GM12878 (cell line): Measurements from ENCODE around the gene CATSPERD. TPM values are rescaled to one million over a fixed set of nuclear protein-coding genes. Genes with fewer than 3 reads are reported as not detected.

Source experiments
- ATAC-seq: fragments of 200-7000 bp; cut with Tn5 transposase; 3 replicates; pipeline ENCODE4 v1.9.1; 2020; ENCODE audit warnings: mild to moderate bottlenecking, moderate library complexity
- BruUV-seq: library from RNA; stranded (reverse); fragments of 400-500 nt; replicated peaks from 2 replicates; lab custom pipeline; 2021; lab: Mats Ljungman, UMichigan
- CTCF ChIA-PET: fragments of 300-600 bp; sonication (Branson Sonifier 250); formaldehyde crosslinking; extraction: SDS; loops from one replicate; lab custom pipeline; 2021; ENCODE audit warnings: inconsistent platforms; lab: Yijun Ruan, JAX
- POLR2A ChIA-PET: fragments of 350-600 bp; formaldehyde crosslinking; extraction: SDS; loops from one replicate; lab custom pipeline; 2021; ENCODE audit warnings: inconsistent platforms; lab: Charles Lee
- RAD21 ChIA-PET: fragments of 300-600 bp; sonication (Branson Sonifier 250); formaldehyde crosslinking; loops from one replicate; lab custom pipeline; 2023; ENCODE audit warnings: antibody characterized with exemption; ENCODE audit not compliant: unreplicated experiment; lab: Charles Lee
- SMC1A ChIA-PET: fragments of 300-600 bp; sonication (Branson Sonifier 250); formaldehyde crosslinking; loops from one replicate; lab custom pipeline; 2023; ENCODE audit not compliant: unreplicated experiment, uncharacterized antibody; lab: Charles Lee
- DNase-seq: peaks from one replicate; pipeline ENCODE4 v3.0.0-alpha.2; 2011; ENCODE audit warnings: low read depth, low spot score
- FAIRE-seq: peaks from 3 replicates; lab custom pipeline; 2011; peaks lifted over from hg19 to GRCh38; lab: Jason Lieb, UNC
- H2AFZ ChIP-seq: 2 replicates; pipeline ENCODE4 v1.6.0; 2011; ENCODE audit warnings: low read depth, low read length, control low read depth; ENCODE audit not compliant: control insufficient read depth
- H3K27ac ChIP-seq: 2 replicates; pipeline ENCODE4 v1.5.1; 2011; ENCODE audit warnings: control low read depth; ENCODE audit not compliant: control insufficient read depth, insufficient read depth
- H3K27me3 ChIP-seq, 2 experiments: replicated peaks in 1 of 2; 2 replicates each; pipeline versions ENCODE4 v1.6.0 to v1.6.1; 2011; ENCODE audit warnings: low read length in 1 of 2; ENCODE audit not compliant: control insufficient read depth in 2 of 2, insufficient read depth in 2 of 2
- H3K36me3 ChIP-seq, 2 experiments: 2 replicates each; pipeline ENCODE4 v1.5.1; 2011; ENCODE audit warnings: low read length in 1 of 2; ENCODE audit not compliant: control insufficient read depth in 2 of 2, insufficient read depth in 2 of 2
- H3K4me1 ChIP-seq: 2 replicates; pipeline ENCODE4 v1.6.1; 2011; ENCODE audit warnings: mild to moderate bottlenecking, low read length, moderate library complexity, mixed read lengths; ENCODE audit not compliant: control insufficient read depth, insufficient read depth
- H3K4me2 ChIP-seq: 2 replicates; pipeline ENCODE4 v1.6.0; 2011; ENCODE audit warnings: control low read depth; ENCODE audit not compliant: control insufficient read depth, insufficient read depth
- H3K4me3 ChIP-seq: fragments of 200-600 bp; sonication (generic); 2 replicates; pipeline ENCODE4 v1.5.1; 2016
- H3K79me2 ChIP-seq: 2 replicates; pipeline ENCODE4 v1.6.0; 2011; ENCODE audit warnings: low read length; ENCODE audit not compliant: control insufficient read depth, insufficient read depth
- H3K9ac ChIP-seq: 2 replicates; pipeline ENCODE4 v1.8.0; 2011; ENCODE audit warnings: low read length, control low read depth, mixed read lengths; ENCODE audit not compliant: control insufficient read depth, insufficient read depth
- H3K9me3 ChIP-seq: replicated peaks from 3 replicates; pipeline ENCODE4 v1.5.1; 2011; ENCODE audit warnings: mild to moderate bottlenecking, low read length; ENCODE audit not compliant: control insufficient read depth, insufficient read depth
- H4K20me1 ChIP-seq: 2 replicates; pipeline ENCODE4 v1.6.0; 2011; ENCODE audit not compliant: control insufficient read depth, insufficient read depth
- CBX3 ChIP-seq: fragments of 200-600 bp; sonication (generic); IDR thresholded peaks from 2 replicates; pipeline ENCODE4 v1.6.1; 2016; ENCODE audit warnings: low read depth, borderline replicate concordance
- DPF2 ChIP-seq: fragments of 450-650 bp; IDR thresholded peaks from 2 replicates; pipeline ENCODE4 v1.6.1; 2017; ENCODE audit warnings: mild to moderate bottlenecking
- IKZF2 ChIP-seq, 2 experiments: fragments of 450-650 bp; IDR thresholded peaks; 2 replicates each; pipeline ENCODE4 v1.6.1; 2017; ENCODE audit warnings: mild to moderate bottlenecking in 2 of 2, moderate library complexity in 2 of 2
- MYC ChIP-seq: IDR thresholded peaks from 2 replicates; pipeline ENCODE4 v1.6.1; 2011; ENCODE audit warnings: mild to moderate bottlenecking, low read length, moderate library complexity, inconsistent platforms; ENCODE audit not compliant: insufficient read depth, insufficient replicate concordance, insufficient read length, severe bottlenecking
- POLR2AphosphoS2 ChIP-seq: IDR thresholded peaks from 2 replicates; pipeline ENCODE4 v1.6.1; 2011; ENCODE audit warnings: low read depth, mild to moderate bottlenecking, low read length, improper control_type of control experiment, moderate library complexity
- STAT1 ChIP-seq: fragments of 450-650 bp; conservative IDR thresholded peaks from 2 replicates; pipeline ENCODE4 v1.6.1; 2014; ENCODE audit warnings: antibody characterized with exemption, mild to moderate bottlenecking
- TCF3 ChIP-seq: IDR thresholded peaks from 2 replicates; pipeline ENCODE4 v1.6.1; 2012; ENCODE audit warnings: low read depth, mild to moderate bottlenecking, low read length, borderline replicate concordance; ENCODE audit not compliant: insufficient read depth
- WGBS: methylation state at CpG from one replicate; pipeline ENCODE4 v1.1.6; 2016; ENCODE audit warnings: low lambda C conversion rate; ENCODE audit not compliant: insufficient replicate concordance, insufficient coverage; ENCODE audit errors: missing lambda C conversion rate; 5-methylcytosine and 5-hydroxymethylcytosine counted together
- in situ Hi-C: fragments of 300-500 bp; cut with MboI; formaldehyde crosslinking; loops from 9 replicates; pipeline ENCODE4 v1.14.3; 2018; ENCODE audit warnings: mixed read lengths
- intact Hi-C: fragments of 100-400 bp; cut with micrococcal nuclease; formaldehyde crosslinking; loops from one replicate; pipeline ENCODE4 v1.14.2; 2022; ENCODE audit not compliant: unreplicated experiment
- polyA plus RNA-seq, 11 experiments: library from polyadenylated mRNA; depleted of rRNA in 4 of 11; unstranded in 6 of 11; stranded (reverse) in 5 of 11; fragments of >200 nt; fragmentation: Nextera tagmentation in 4 of 11; fragmentation: Illumina TruSeq in 1 of 11; extraction: Ambion mirVana in 4 of 11; extraction: Trizol in 1 of 11; gene quantifications; 1 replicate in 1 of 11; 2 replicates in 10 of 11; pipeline versions ENCODE4 v1.2.1 to v1.2.3, GENCODE V29; 2011 to 2016; ENCODE audit warnings: inconsistent platforms in 2 of 11, missing spikeins in 2 of 11, low read depth in 1 of 11
- total RNA-seq, 4 experiments: library from RNA; depleted of rRNA in 3 of 4; stranded (reverse); fragments of >200 nt in 3 of 4; fragmentation: Illumina TruSeq in 1 of 4; extraction: Trizol in 1 of 4; gene quantifications; 2 replicates each; pipeline versions ENCODE4 v1.2.1 to v1.2.3, GENCODE V29; 2013 to 2021
- TF ChIP-seq, protein P1 (sequence below): fragments of 450-650 bp; IDR thresholded peaks from 2 replicates; pipeline ENCODE4 v1.6.1; 2017; ENCODE audit warnings: mild to moderate bottlenecking, moderate library complexity

CATSPERD gene
- total and polyA plus RNA-seq, 10 of the 15 experiments (the other 5 are each of a cell fraction or from before 2014, with no cell fraction given), result 0.02 to 0.38 (median 0.11) TPM; not detected in 5

DNA sequence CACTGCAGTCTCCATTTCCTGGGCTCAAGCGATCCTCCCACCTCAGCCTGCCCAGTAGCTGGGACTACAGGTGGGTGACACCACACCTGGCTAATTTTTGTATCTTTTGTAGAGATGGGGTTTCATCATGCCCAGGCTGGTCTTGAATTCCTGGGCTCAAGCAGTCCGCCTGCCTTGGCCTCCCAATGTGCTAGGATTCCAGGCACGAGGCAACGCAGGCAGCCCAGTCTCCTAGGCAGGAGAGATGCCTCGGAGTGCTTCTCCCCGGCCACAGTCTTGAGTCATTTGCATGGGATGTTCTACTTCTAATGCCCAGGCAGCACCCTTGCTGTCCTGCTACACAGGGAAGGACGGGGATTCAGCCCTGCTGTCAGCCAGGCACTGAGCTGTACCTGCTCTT, 48.8 kb upstream of the CATSPERD start:
- ATAC-seq (no peak), DNase-seq (no peak), FAIRE-seq (no peak)
- no peak overlapping the region for H2AFZ ChIP-seq
- H3K4me2 ChIP-seq, result no peak overlapping the region
- no TSS peak for BruUV-seq
- H4K20me1 ChIP-seq, result no peaks in the 10 kb centered on the region
- ChIA-PET SMC1A (no interaction called here), RAD21 (no interaction called here), POLR2A (no interaction called here), CTCF (no interaction called here)
- H3K4me1 ChIP-seq, result no peaks in the 10 kb centered on the region
- no peak overlapping the region for H3K27ac ChIP-seq
- no peaks in the 10 kb centered on the region for H3K9me3 ChIP-seq
- H3K36me3 ChIP-seq, result peaks cover 8 to 27% of the 10 kb centered on the region in 2 experiments; a peak in 3 of 4 replicates
- WGBS, result 91% methylated on average over 7 of the region's 7 CpGs
- no peak for TF ChIP-seq STAT1
- TF ChIP-seq DPF2, result no peak
- no peak for TF ChIP-seq TCF3
- TF ChIP-seq, protein P1, sequence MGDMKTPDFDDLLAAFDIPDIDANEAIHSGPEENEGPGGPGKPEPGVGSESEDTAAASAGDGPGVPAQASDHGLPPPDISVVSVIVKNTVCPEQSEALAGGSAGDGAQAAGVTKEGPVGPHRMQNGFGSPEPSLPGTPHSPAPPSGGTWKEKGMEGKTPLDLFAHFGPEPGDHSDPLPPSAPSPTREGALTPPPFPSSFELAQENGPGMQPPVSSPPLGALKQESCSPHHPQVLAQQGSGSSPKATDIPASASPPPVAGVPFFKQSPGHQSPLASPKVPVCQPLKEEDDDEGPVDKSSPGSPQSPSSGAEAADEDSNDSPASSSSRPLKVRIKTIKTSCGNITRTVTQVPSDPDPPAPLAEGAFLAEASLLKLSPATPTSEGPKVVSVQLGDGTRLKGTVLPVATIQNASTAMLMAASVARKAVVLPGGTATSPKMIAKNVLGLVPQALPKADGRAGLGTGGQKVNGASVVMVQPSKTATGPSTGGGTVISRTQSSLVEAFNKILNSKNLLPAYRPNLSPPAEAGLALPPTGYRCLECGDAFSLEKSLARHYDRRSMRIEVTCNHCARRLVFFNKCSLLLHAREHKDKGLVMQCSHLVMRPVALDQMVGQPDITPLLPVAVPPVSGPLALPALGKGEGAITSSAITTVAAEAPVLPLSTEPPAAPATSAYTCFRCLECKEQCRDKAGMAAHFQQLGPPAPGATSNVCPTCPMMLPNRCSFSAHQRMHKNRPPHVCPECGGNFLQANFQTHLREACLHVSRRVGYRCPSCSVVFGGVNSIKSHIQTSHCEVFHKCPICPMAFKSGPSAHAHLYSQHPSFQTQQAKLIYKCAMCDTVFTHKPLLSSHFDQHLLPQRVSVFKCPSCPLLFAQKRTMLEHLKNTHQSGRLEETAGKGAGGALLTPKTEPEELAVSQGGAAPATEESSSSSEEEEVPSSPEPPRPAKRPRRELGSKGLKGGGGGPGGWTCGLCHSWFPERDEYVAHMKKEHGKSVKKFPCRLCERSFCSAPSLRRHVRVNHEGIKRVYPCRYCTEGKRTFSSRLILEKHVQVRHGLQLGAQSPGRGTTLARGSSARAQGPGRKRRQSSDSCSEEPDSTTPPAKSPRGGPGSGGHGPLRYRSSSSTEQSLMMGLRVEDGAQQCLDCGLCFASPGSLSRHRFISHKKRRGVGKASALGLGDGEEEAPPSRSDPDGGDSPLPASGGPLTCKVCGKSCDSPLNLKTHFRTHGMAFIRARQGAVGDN, result no peak
- no peak for TF ChIP-seq IKZF2 (IDR thresholded peaks at IDR 0.05)
- no peak for TF ChIP-seq CBX3
- no peak for TF ChIP-seq POLR2AphosphoS2
- TF ChIP-seq MYC, result no peak
- no peaks in the 10 kb centered on the region for H3K27me3 ChIP-seq
- H3K4me3 ChIP-seq, result no peak overlapping the region
- intact Hi-C loops, result no loop called here
- H3K79me2 ChIP-seq, result no peaks in the 10 kb centered on the region
- in situ Hi-C loops, result no loop called here
- H3K9ac ChIP-seq, result no peak overlapping the region
